ENCODE data around the gene UGT1A1. TPM values are rescaled to one million over a fixed set of nuclear protein-coding genes. Genes with fewer than 3 reads are reported as not detected.
A peak's percentile ranks its signal among the peaks of the same experiment; 100 is the strongest.

The UGT1A1 gene
- total and polyA plus RNA-seq, 8 donors = 0.28 TPM; not detected in 7

- ATAC-seq = no peak
- Histone ChIP-seq H3K36me3 (no peaks in the 10 kb centered on the region), H3K9me3 (no peaks in the 10 kb centered on the region), H3K27me3 (no peaks in the 10 kb centered on the region), H3K4me3 (no peak overlapping the region), H3K27ac (no peak overlapping the region), H3K4me1 (no peaks in the 10 kb centered on the region)
- no peak for FAIRE-seq
- TF ChIP-seq, protein P1, sequence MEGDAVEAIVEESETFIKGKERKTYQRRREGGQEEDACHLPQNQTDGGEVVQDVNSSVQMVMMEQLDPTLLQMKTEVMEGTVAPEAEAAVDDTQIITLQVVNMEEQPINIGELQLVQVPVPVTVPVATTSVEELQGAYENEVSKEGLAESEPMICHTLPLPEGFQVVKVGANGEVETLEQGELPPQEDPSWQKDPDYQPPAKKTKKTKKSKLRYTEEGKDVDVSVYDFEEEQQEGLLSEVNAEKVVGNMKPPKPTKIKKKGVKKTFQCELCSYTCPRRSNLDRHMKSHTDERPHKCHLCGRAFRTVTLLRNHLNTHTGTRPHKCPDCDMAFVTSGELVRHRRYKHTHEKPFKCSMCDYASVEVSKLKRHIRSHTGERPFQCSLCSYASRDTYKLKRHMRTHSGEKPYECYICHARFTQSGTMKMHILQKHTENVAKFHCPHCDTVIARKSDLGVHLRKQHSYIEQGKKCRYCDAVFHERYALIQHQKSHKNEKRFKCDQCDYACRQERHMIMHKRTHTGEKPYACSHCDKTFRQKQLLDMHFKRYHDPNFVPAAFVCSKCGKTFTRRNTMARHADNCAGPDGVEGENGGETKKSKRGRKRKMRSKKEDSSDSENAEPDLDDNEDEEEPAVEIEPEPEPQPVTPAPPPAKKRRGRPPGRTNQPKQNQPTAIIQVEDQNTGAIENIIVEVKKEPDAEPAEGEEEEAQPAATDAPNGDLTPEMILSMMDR (IDR thresholded peaks at IDR 0.05) = no peak
- no peak for DNase-seq
- intact Hi-C loops (cut with DNase I) = no loop called here
- WGBS, 2 donors = 84 to 95% methylated on average over 9 of the region's 9 CpGs
These were observed 36.2 kb downstream of the UGT1A1 start for GRCh38 chr2:233796254-233796653.

DNA sequence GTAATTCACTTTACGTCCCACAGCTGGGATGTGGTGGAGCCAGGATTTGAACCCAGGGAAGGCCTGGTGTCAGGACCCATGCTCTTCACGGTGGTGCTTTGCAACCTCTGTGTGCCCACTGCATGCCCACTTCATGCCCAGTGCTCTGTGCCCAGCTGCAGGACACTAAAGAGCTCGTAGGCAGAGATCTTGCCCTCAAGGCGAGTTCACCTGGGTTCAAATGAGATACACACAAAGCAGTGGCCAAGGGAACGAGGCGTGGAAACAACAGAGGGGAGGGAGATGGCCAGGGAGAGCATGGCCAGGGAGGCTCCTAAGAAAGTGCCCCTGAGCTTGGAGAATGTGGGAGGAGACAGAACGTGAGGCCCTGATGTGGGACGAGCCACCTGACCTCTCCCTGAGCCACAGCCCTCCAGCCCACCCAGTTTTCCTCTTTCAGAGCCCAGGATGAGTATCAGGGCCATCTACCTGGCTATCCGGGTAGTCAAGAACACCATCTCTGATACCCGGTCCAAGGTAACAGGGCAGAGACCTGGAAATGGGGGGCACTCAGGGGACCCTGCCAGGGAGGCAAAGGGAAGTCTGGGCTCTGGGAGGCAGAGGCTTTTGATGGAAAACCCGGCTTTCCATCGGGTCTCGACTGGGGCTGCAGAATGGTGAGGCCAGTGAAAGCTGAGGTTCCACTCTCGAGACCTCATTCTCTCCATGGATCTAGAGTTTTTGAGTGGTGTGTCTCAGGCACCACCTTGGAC, 38.4 kb downstream of the UGT1A1 start:
- no peak overlapping the region for H3K4me3 ChIP-seq
- no peaks in the 10 kb centered on the region for H3K36me3 ChIP-seq
- H3K4me1 ChIP-seq = no peaks in the 10 kb centered on the region
- intact Hi-C loops (cut with DNase I) = no loop called here
- no peak for DNase-seq
- TF ChIP-seq, protein P1 (IDR thresholded peaks at IDR 0.05) = no peak
- ATAC-seq = no peak
- no peak overlapping the region for H3K27ac ChIP-seq
- H3K27me3 ChIP-seq = no peaks in the 10 kb centered on the region
- WGBS, 2 donors = 57 to 67% methylated on average over 14 of the region's 14 CpGs
- FAIRE-seq = no peak
- H3K9me3 ChIP-seq = no peaks in the 10 kb centered on the region

DNA sequence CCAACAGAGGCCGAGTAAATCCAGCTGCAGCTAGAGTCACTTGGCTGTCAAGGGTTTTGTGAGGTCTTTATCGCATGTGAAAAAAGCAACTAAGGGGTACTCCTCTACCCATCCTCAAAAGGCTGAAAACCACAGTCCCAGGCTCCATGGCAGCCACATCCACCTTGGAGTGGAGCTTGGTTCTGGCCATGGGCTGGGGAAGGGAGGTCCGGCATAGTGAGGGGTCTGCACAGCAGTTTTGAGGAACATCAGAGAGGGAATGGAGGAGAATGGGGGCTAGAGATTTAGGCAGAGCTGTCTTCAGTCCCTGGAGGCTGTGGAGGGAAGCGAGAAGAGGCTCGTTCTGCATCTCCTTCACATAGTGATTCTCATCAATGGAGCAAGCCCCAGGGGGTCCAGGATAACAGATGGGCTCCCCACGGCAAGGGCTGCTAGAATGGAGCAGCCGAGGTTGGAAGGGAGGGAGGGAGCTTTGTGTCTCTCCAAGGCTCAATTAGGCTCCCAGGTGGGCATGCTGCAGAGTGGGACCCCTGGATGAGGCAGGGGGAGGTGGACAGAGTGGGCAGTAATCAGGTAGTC, 39.1 kb downstream of the UGT1A1 start:
- no peak for ATAC-seq
- FAIRE-seq = no peak
- Histone ChIP-seq H3K36me3 (no peaks in the 10 kb centered on the region), H3K9me3 (no peaks in the 10 kb centered on the region), H3K4me3 (no peak overlapping the region), H3K4me1 (no peaks in the 10 kb centered on the region), H3K27me3 (no peaks in the 10 kb centered on the region), H3K27ac (no peak overlapping the region)
- peak in 1 of 6 donors; percentile 24 for DNase-seq
- intact Hi-C loops (cut with DNase I) = no loop called here
- TF ChIP-seq, protein P1 (IDR thresholded peaks at IDR 0.05) = no peak
- WGBS, 2 donors = 44 to 51% methylated on average over 7 of the region's 7 CpGs

- no peaks in the 10 kb centered on the region for H3K36me3 ChIP-seq
- 46 to 74% methylated on average over 5 of the region's 5 CpGs for WGBS, 2 donors
- intact Hi-C loops (cut with DNase I) = no loop called here
- H3K27me3 ChIP-seq = no peaks in the 10 kb centered on the region
- FAIRE-seq (no peak), ATAC-seq (no peak), DNase-seq (peak in 1 of 6 donors; percentile 17)
- no peaks in the 10 kb centered on the region for H3K9me3 ChIP-seq
- TF ChIP-seq, protein P1 (IDR thresholded peaks at IDR 0.05) = no peak
- H3K27ac ChIP-seq = no peak overlapping the region
- H3K4me3 ChIP-seq = no peak overlapping the region
- H3K4me1 ChIP-seq = no peaks in the 10 kb centered on the region
These were observed 39.6 kb downstream of the UGT1A1 start for GRCh38 chr2:233799716-233800115.

- Histone ChIP-seq H3K36me3 (no peaks in the 10 kb centered on the region), H3K27ac (no peak overlapping the region), H3K9me3 (no peaks in the 10 kb centered on the region), H3K4me3 (no peak overlapping the region), H3K27me3 (no peaks in the 10 kb centered on the region), H3K4me1 (no peaks in the 10 kb centered on the region)
- DNase-seq (peak in 1 of 6 donors; percentile 30), FAIRE-seq (no peak), ATAC-seq (no peak)
- 67 to 76% methylated on average over 7 of the region's 7 CpGs for WGBS, 2 donors
- TF ChIP-seq, protein P1 (IDR thresholded peaks at IDR 0.05) = no peak
- intact Hi-C loops (cut with DNase I) = no loop called here
These were observed 40.1 kb downstream of the UGT1A1 start for GRCh38 chr2:233800208-233800607.
